Effector memory CD8-positive, alpha-beta T cell (primary cell): ENCODE results near the gene OSBPL10.
"Not testable (repeated sequence)": the region's sequence is repeated elsewhere in the genome, so short reads cannot be mapped to it uniquely, and the experiment has no call there.

Source experiments
- ATAC-seq: fragments of 150-1000 bp; cut with Tn5 transposase; replicated peaks from 2 replicates; pipeline ENCODE4 v1.10.0; 2021; ENCODE audit warnings: mild to moderate bottlenecking, moderate library complexity
- DNase-seq, 3 experiments: peaks; one replicate each; pipeline ENCODE4 v3.0.0; 2021
- H3K27ac Mint-ChIP-seq, 2 donors: one replicate each; pipeline ENCODE4 v1.8.0; 2022; ENCODE audit warnings: mild to moderate bottlenecking in 2 of 2, mixed read lengths in 2 of 2, moderate library complexity in 2 of 2
- H3K27me3 Mint-ChIP-seq, 2 donors: one replicate each; pipeline ENCODE4 v1.8.0; 2022; ENCODE audit warnings: mixed read lengths in 2 of 2
- H3K36me3 Mint-ChIP-seq: one replicate; pipeline ENCODE4 v1.8.0; 2022; ENCODE audit warnings: mild to moderate bottlenecking, moderate library complexity, mixed read lengths; ENCODE audit not compliant: insufficient read depth
- H3K4me1 Mint-ChIP-seq, 2 donors: one replicate each; pipeline ENCODE4 v1.8.0; 2022; ENCODE audit warnings: low read depth in 2 of 2, mixed read lengths in 2 of 2
- H3K4me3 Mint-ChIP-seq, 2 donors: one replicate each; pipeline ENCODE4 v1.8.0; 2022; ENCODE audit warnings: mild to moderate bottlenecking in 2 of 2, mixed read lengths in 2 of 2, moderate library complexity in 2 of 2
- H3K9me3 Mint-ChIP-seq, 2 donors: one replicate each; pipeline ENCODE4 v1.8.0; 2022; ENCODE audit warnings: mixed read lengths in 2 of 2

The OSBPL10 gene

DNA sequence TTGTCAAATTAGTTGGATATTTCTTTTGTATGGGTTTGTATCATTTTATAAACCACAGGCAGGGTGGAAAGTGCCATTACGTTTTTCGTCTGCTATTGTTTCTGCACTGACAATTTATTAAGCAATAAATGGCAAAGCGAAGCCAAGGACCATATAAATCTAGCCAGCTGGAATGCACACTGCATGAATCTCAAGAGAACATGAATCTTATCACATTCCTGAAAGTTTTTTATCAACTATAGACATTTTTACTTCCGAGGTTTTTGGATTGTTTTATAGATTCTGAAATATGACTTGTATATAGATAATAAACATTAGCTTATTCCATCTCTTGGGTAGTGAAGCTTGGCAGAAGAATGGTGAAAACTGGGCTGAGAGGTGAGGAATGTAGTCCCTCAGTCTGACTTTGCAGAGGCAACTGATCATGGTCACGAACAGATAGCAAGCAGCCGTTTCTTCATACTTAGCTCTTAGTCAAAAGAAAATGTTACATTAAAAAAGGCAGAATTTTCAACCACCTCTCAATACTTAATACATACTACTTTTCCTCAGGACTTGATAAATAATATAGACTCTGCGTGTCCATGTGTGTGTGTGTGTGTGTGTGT is 102.7 kb downstream of the OSBPL10 start:
- Mint-ChIP-seq H3K9me3 (no peaks in the 10 kb centered on the region), H3K36me3 (no peaks in the 10 kb centered on the region), H3K27ac (no peak overlapping the region), H3K4me3 (no peak overlapping the region), H3K27me3 (peaks cover 10 to 22% of the 10 kb centered on the region in 2 donors), H3K4me1 (no peaks in the 10 kb centered on the region)
- ATAC-seq (no peak), DNase-seq (no peak)

DNA sequence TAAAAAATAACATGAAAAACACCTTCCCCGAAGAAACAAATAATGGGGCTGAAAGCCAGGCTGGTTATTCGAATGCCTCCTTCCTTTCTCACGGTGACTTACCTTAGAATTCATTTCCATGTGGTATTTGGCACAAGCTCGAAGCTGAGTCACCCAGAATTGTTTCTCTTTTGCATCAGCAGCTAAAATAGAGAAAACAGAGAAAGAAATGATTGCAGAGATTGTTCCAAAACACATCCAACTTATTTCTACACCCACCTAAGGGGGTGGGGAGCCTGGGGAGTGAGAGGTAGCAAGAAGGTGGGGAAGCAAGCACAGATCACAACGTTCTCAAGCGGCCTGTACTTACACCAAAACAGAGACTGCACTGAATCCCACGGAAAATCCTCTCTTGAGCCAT is 104.7 kb downstream of the OSBPL10 start:
- no peak overlapping the region for H3K4me3 Mint-ChIP-seq
- no peaks in the 10 kb centered on the region for H3K9me3 Mint-ChIP-seq
- ATAC-seq (no peak), DNase-seq (no peak)
- no peak overlapping the region for H3K27ac Mint-ChIP-seq
- H3K4me1 Mint-ChIP-seq = no peaks in the 10 kb centered on the region
- H3K36me3 Mint-ChIP-seq = no peaks in the 10 kb centered on the region
- peaks cover 0 to 16% of the 10 kb centered on the region in 2 donors for H3K27me3 Mint-ChIP-seq

DNA sequence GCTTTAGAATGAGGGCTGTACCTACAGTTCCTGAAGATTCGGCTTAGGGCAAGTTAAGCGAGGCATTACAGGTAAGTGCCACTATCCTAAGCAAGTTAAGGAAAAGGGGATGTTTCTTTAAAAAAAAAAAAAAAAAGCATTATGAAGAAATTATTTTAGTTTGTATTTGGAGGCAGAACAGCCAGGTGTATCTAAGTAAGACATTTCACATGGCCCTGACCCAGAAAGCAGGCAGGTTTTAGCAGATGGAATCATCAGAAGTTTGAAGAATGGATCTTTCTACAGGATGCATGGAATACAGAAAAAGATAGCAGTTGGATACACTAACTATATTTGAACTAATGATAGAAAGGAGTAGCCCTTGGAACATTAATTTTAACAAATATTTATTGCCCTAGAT is 105.6 kb downstream of the OSBPL10 start:
- H3K27me3 Mint-ChIP-seq = peaks cover 0 to 24% of the 10 kb centered on the region in 2 donors
- no peaks in the 10 kb centered on the region for H3K9me3 Mint-ChIP-seq
- H3K36me3 Mint-ChIP-seq = no peaks in the 10 kb centered on the region
- no peak for DNase-seq
- no peak overlapping the region for H3K4me3 Mint-ChIP-seq
- no peak overlapping the region for H3K27ac Mint-ChIP-seq
- no peak for ATAC-seq
- no peaks in the 10 kb centered on the region for H3K4me1 Mint-ChIP-seq

DNA sequence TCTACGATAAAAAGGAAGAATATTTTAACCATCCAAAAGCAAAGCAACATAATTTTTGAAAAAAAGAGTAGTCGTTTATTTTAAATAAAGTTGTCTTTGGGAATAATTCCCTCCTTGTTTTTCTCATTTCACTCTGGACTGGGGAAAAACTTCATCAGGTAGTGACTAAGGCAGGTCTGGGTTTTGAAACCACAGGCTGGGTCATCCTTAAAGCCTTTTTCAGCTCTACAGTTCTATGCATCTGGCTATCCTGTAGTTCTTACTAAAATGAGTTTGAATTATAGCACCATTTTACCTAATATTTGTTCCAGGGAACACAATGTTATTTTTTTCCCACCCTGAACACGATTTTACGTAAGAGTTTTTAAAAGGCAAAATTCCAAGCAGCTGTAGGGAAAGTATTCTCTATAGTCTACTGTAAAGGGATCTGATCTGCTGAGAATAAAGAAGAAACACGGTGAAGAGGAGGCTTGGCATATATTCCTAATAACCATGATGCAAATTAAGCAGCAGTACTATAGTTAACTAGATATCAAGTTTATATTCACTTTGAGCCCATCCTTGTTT is 107.7 kb downstream of the OSBPL10 start:
- ATAC-seq (no peak), DNase-seq (no peak)
- Mint-ChIP-seq H3K27ac (no peak overlapping the region), H3K9me3 (no peaks in the 10 kb centered on the region), H3K36me3 (no peaks in the 10 kb centered on the region), H3K4me3 (no peak overlapping the region), H3K27me3 (peaks cover 0 to 14% of the 10 kb centered on the region in 2 donors), H3K4me1 (no peaks in the 10 kb centered on the region)

DNA sequence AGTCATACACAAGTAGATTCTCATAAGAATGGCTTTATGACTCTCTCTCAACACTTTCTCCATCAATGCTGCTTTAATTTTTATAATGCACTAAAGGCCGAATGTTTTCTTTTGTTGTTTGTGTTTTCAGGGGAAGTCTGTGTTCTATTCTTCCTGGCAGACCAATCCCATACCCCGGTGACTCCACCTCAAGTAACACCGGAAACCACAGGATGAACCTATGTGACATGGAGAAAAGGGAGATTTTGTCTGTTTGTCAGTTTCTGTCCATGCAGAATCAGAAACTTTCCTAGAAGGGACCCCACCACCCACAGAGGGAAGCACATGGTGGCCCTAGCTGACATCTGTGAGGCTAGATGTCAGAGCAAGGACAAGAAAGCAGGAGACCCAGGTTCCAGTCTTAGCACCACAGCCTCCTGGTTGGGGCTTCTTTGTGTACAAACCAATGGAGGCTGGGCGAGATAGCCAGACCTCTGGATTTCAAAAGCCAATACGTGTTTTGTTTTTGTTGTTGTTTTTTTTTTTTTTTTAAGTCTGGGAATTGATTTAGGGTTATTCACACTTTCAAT is 109.0 kb downstream of the OSBPL10 start:
- Mint-ChIP-seq H3K4me3 (no peak overlapping the region), H3K4me1 (no peaks in the 10 kb centered on the region), H3K27me3 (peaks cover 0 to 17% of the 10 kb centered on the region in 2 donors), H3K9me3 (no peaks in the 10 kb centered on the region), H3K27ac (no peak overlapping the region), H3K36me3 (no peaks in the 10 kb centered on the region)
- DNase-seq (no peak), ATAC-seq (no peak)

DNA sequence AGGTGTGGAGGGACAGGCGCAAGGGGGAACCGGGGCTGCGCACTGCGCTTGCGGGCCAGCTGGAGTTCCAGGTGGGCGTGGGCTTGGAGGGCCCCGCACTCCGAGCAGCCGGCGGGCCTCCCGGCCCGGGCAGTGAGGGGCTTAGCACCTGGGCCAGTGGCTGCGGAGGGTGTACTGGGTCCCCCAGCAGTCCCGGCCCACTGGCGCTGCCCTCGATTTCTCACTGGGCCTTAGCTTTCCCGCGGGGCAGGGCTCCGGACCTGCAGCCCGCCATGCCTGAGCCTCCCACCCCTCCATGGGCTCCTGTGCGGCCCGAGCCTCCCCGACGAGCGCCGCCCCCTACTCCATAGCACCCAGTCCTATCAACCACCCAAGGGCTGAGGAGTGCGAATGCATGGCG is 111.0 kb downstream of the OSBPL10 start:
- DNase-seq, ATAC-seq, H3K36me3 Mint-ChIP-seq, H3K9me3 Mint-ChIP-seq, H3K4me1 Mint-ChIP-seq, H3K4me3 Mint-ChIP-seq, H3K27ac Mint-ChIP-seq: not testable (repeated sequence)
- peaks cover 6 to 32% of the 10 kb centered on the region in 2 donors for H3K27me3 Mint-ChIP-seq

DNA sequence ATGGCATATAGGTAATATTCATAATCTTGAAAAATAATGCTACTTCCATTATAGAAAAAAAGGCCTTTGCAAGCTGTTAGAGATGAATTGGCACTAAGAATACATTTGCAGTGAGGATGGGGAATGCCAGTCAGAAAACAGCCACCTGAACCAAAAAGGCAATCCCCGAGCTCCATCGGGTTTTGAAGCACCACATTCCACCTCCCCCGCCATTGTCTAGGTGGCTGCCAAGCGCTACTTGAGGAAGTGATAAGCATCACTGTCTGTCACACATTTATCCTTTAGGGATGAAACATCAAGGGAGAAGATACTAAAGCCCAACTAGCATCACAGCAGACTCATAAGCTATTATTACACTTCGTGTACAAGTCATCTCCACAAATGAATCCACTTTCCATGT is 112.8 kb downstream of the OSBPL10 start:
- Mint-ChIP-seq H3K27ac (no peak overlapping the region), H3K4me3 (no peak overlapping the region), H3K27me3 (peaks cover 6 to 32% of the 10 kb centered on the region in 2 donors), H3K9me3 (no peaks in the 10 kb centered on the region), H3K4me1 (no peaks in the 10 kb centered on the region), H3K36me3 (peaks cover 3% of the 10 kb centered on the region)
- ATAC-seq (no peak), DNase-seq (no peak)

DNA sequence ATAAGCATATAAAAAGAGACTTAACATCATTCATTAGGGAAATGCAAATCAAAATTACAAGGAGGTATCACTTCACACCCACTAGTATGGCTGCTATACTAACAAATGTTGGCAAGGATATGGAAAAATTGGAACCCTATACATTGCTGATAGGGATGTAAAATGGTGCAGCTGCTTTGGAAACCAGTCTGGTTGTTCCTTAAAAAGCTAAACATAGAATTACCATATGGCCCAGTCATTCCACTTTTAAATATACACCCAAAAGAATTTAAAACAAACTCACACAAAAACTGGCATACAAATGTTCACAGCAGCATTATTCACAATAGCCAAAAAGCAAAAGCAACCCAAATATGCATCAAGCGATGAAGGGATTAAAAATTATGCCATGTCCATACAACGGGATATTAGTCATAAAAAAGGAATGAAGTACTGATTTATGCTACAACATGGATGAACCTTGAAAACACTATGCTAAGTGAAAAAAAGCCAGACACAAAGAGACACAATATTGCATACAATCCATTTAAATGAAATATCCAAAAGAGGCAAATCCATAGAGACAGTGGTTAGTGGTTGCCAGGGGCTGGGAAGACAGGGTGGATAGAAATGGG is 118.3 kb downstream of the OSBPL10 start:
- ATAC-seq = no peak
- Mint-ChIP-seq H3K4me3 (no peak overlapping the region), H3K27me3 (peaks cover 18 to 50% of the 10 kb centered on the region in 2 donors), H3K9me3 (no peaks in the 10 kb centered on the region), H3K36me3 (peaks cover 3% of the 10 kb centered on the region), H3K27ac (no peak overlapping the region), H3K4me1 (no peaks in the 10 kb centered on the region)
- DNase-seq = no peak

DNA sequence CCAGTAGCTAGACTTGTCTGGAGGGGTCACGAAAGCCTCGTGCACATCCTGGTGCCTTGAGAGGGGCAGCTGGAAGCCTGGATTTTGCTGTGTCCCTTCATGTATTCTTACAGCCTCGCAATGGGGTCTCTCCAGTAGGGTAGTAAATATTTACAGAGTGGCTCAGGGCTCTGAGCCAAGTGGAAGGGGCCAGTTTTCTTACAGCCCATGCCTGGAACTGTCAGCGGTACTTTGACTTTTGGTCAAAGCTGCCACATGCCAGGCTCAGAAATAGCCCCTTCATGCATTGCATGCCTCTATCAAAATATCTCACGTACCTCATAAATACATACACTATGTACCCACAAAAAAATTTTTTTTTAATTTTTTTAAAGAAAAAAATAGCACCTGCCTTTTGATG is 119.2 kb downstream of the OSBPL10 start:
- ATAC-seq = no peak
- no peak for DNase-seq
- H3K9me3 Mint-ChIP-seq = no peaks in the 10 kb centered on the region
- H3K4me3 Mint-ChIP-seq = no peak overlapping the region
- no peaks in the 10 kb centered on the region for H3K4me1 Mint-ChIP-seq
- no peak overlapping the region for H3K27ac Mint-ChIP-seq
- H3K36me3 Mint-ChIP-seq = peaks cover 3% of the 10 kb centered on the region
- peaks cover 18 to 46% of the 10 kb centered on the region in 2 donors for H3K27me3 Mint-ChIP-seq

DNA sequence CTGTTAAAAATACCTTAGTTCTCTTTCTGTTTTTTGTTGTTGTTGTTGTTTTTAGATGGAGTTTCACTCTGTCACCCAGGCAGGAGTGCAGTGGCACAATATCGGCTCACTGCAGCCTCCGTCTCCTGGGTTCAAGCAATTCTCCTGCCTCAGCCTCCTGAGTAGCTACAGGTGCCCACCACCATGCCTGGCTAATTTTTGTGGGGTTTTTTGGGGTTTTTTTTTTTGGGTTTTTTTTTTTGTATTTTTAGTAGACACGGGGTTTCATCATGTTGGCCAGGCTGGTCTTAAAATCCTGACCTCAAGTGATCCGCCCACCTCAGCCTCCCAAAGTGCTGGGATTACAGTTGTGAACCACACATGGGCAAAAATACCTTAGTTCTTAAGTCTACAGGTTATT is 120.4 kb downstream of the OSBPL10 start:
- DNase-seq, H3K9me3 Mint-ChIP-seq, ATAC-seq, H3K36me3 Mint-ChIP-seq, H3K4me1 Mint-ChIP-seq, H3K27ac Mint-ChIP-seq, H3K4me3 Mint-ChIP-seq: not testable (repeated sequence)
- peaks cover 13 to 34% of the 10 kb centered on the region in 2 donors for H3K27me3 Mint-ChIP-seq

DNA sequence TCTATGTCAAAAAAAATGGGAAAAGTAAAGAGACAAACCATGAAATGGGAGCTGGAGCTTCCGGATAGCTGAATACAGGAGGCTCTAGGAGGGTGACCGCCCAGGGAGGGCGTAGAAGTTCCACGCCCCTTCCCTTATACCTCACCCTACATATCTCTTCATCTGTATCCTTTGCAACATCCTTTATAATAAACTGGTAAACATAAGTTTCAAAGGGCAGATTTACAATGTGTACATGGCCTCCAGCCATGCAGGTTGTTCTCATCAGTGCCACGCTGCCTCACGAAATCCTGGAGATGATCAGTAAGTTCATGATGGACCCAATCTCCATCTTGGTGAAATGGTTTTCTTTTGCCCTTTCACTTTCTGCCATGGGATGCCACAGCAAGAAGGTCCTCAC is 121.8 kb downstream of the OSBPL10 start:
- ATAC-seq (no peak), DNase-seq (no peak)
- Mint-ChIP-seq H3K36me3 (no peaks in the 10 kb centered on the region), H3K4me1 (no peaks in the 10 kb centered on the region), H3K27me3 (peaks cover 18 to 33% of the 10 kb centered on the region in 2 donors), H3K9me3 (no peaks in the 10 kb centered on the region), H3K27ac (no peak overlapping the region), H3K4me3 (no peak overlapping the region)

DNA sequence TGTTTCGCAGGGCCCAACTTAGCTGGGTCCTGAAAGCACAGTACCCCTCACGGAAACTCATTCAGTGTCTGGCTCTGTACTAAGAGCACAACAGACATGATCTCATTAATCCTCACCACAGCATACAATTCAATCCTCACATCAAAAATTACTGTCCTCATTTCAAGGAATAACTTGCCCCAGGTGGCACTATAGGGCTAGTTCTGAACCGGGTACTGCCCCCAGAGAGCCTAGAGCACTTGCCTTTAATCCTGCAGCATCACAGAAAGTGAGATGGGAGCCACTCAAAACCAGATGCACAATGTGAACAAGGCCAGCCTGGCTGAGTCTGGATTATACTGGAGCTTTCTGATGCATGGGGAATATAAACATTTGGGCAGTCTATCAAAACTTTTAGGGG is 122.6 kb downstream of the OSBPL10 start:
- Mint-ChIP-seq H3K27ac (no peak overlapping the region), H3K27me3 (peaks cover 18 to 33% of the 10 kb centered on the region in 2 donors), H3K4me3 (no peak overlapping the region), H3K9me3 (no peaks in the 10 kb centered on the region), H3K4me1 (no peaks in the 10 kb centered on the region), H3K36me3 (no peaks in the 10 kb centered on the region)
- ATAC-seq (no peak), DNase-seq (no peak)

DNA sequence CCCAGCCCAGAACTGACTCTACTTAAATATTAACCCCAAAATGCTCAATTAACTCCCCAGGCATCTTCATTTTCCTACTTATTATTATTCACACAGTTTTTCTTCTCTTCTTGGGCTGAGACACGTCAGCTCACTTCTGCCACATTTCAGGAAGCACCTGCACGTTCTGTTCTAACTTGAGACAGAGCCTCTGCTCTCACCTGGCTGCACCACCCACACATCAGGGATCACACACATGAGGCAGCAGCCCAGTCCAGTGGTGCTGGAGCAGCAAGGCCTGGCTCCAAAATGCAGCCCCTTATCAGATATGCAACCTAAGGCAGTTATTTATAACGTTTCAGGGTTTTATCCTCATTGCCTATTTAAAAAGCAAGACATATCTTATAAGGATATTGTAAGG is 127.5 kb downstream of the OSBPL10 start:
- H3K36me3 Mint-ChIP-seq = no peaks in the 10 kb centered on the region
- ATAC-seq = no peak
- no peaks in the 10 kb centered on the region for H3K4me1 Mint-ChIP-seq
- H3K4me3 Mint-ChIP-seq = no peak overlapping the region
- DNase-seq = no peak
- no peaks in the 10 kb centered on the region for H3K9me3 Mint-ChIP-seq
- H3K27ac Mint-ChIP-seq = no peak overlapping the region
- peaks cover 10 to 11% of the 10 kb centered on the region in 2 donors for H3K27me3 Mint-ChIP-seq

DNA sequence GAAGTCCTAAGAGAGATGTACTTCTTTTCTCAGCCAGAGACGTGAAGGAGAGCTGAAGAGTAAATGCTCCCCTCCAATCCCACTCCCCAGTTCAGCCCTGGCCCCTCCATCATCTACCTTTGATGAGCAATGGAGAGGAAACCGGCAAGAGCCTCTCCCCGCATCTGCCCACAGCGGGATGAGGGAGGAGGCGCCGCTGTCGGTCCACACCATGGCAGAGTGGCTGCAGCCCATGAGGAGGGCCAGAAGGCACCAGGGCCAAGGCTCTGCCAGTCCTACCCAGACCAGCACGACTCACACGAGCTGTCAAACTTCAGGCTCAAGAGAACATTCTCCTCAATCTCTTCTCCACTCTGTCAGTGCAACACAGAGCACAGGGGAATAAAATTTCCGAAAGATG is 129.8 kb downstream of the OSBPL10 start:
- ATAC-seq (no peak), DNase-seq (no peak)
- Mint-ChIP-seq H3K27me3 (peaks cover 12 to 26% of the 10 kb centered on the region in 2 donors), H3K4me3 (no peak overlapping the region), H3K4me1 (no peaks in the 10 kb centered on the region), H3K27ac (no peak overlapping the region), H3K36me3 (no peaks in the 10 kb centered on the region), H3K9me3 (no peaks in the 10 kb centered on the region)
